Endodermal cell (in vitro differentiated cells): ENCODE results near the gene SEMA4B. TPM values are rescaled to one million over a fixed set of nuclear protein-coding genes. Genes with fewer than 3 reads are reported as not detected.
A peak's percentile ranks its signal among the peaks of the same experiment; 100 is the strongest.

Source experiments
- DNase-seq: peaks from one replicate; pipeline ENCODE4 v3.0.0-alpha.2; 2017
- H3K27ac ChIP-seq: 2 replicates; pipeline ENCODE4 v1.5.1; 2013; ENCODE audit warnings: mild to moderate bottlenecking, low read depth, low read length, moderate library complexity
- H3K27me3 ChIP-seq: 2 replicates; pipeline ENCODE4 v1.6.1; 2013; ENCODE audit warnings: mild to moderate bottlenecking, low read length, moderate library complexity; ENCODE audit not compliant: insufficient read depth, control insufficient read depth, poor library complexity, severe bottlenecking
- H3K36me3 ChIP-seq: 2 replicates; pipeline ENCODE4 v1.7.0; 2013; ENCODE audit warnings: mild to moderate bottlenecking, low read length, moderate library complexity; ENCODE audit not compliant: control insufficient read depth, insufficient read depth
- H3K4me1 ChIP-seq: one replicate; pipeline ENCODE4 v1.7.0; 2013; ENCODE audit warnings: low read length; ENCODE audit not compliant: control insufficient read depth, insufficient read depth
- H3K4me3 ChIP-seq: 2 replicates; pipeline ENCODE4 v1.5.1; 2013; ENCODE audit warnings: mild to moderate bottlenecking, low read length, moderate library complexity
- H3K9ac ChIP-seq: 2 replicates; pipeline ENCODE4 v1.6.1; 2013; ENCODE audit warnings: mild to moderate bottlenecking, low read length, moderate library complexity; ENCODE audit not compliant: poor library complexity, severe bottlenecking; ENCODE audit errors: extremely low read depth
- H3K9me3 ChIP-seq: 2 replicates; pipeline ENCODE4 v1.6.1; 2013; ENCODE audit warnings: mild to moderate bottlenecking, low read length, moderate library complexity; ENCODE audit not compliant: control insufficient read depth
- H3K27ac Mint-ChIP-seq: 2 replicates; pipeline ENCODE4 v1.8.0; 2020; ENCODE audit warnings: mixed read lengths
- H3K27me3 Mint-ChIP-seq: 2 replicates; pipeline ENCODE4 v1.8.0; 2021; ENCODE audit warnings: mild to moderate bottlenecking, mixed read lengths; ENCODE audit not compliant: insufficient read depth
- H3K36me3 Mint-ChIP-seq: 2 replicates; pipeline ENCODE4 v1.8.0; 2020; ENCODE audit warnings: low read depth, mixed read lengths
- H3K4me1 Mint-ChIP-seq: 2 replicates; pipeline ENCODE4 v1.8.0; 2020; ENCODE audit warnings: mixed read lengths
- H3K4me3 Mint-ChIP-seq: 2 replicates; pipeline ENCODE4 v1.8.0; 2020; ENCODE audit warnings: mild to moderate bottlenecking, moderate library complexity, mixed read lengths
- H3K9me3 Mint-ChIP-seq: 2 replicates; pipeline ENCODE4 v1.8.0; 2020; ENCODE audit warnings: mild to moderate bottlenecking, mixed read lengths
- WGBS, 2 experiments: methylation state at CpG; one replicate each; pipeline versions ENCODE4 v1.1.5 to v1.1.7; 2013; ENCODE audit warnings: missing lambda C conversion rate in 2 of 2, mixed read lengths in 1 of 2; ENCODE audit not compliant: insufficient coverage in 1 of 2, insufficient read length in 1 of 2; 5-methylcytosine and 5-hydroxymethylcytosine counted together
- total RNA-seq, 2 donors: library from RNA; stranded (reverse); fragmentation: NEBNext Ultra II Directional in 1 of 2; extraction: Animal tissue kit (Norgen Biotek cat#: 25700) in 1 of 2; gene quantifications; 2 replicates in 1 of 2; 3 replicates in 1 of 2; pipeline ENCODE4 v1.2.1, GENCODE V29; 2021
- TF ChIP-seq, protein P1 (sequence below): fragments of 200-600 bp; sonication (generic); conservative IDR thresholded peaks from 2 replicates; pipeline ENCODE4 v1.5.0; 2021; ENCODE audit warnings: antibody characterized with exemption, mild to moderate bottlenecking

SEMA4B gene
- total RNA-seq, 2 donors from 2014 or later = 25.1 to 33.1 TPM

DNA sequence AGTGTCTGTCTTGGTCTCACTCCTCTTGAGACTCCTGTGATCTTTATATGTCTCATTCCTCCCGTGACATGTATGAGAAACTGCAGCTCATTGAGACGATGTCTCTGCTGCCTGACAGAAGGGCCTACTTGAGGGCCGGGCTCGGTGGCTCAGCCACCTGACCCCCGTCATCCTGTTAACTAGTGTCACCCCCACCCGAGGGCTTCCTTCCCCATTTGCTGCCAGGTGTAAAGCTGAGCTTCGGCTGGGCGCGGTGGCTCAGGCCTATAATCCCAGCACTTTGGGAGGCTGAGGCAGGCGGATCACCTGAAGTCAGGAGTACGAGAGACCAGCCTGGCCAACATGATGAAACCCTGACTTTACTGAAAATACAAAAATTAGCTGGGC lies 12.7 kb downstream of the SEMA4B start:
- peaks cover 5% of the 10 kb centered on the region for H3K4me1 ChIP-seq
- H3K27me3 ChIP-seq = no peaks in the 10 kb centered on the region
- H3K4me3 ChIP-seq = no peak overlapping the region
- H3K36me3 ChIP-seq = no peaks in the 10 kb centered on the region
- Mint-ChIP-seq H3K27me3 (no peaks in the 10 kb centered on the region), H3K4me1 (no peaks in the 10 kb centered on the region), H3K27ac (peak overlapping the region; percentile 26), H3K4me3 (no peak overlapping the region), H3K9me3 (no peaks in the 10 kb centered on the region), H3K36me3 (peaks cover 5% of the 10 kb centered on the region)
- no peak overlapping the region for H3K27ac ChIP-seq
- WGBS, 2 experiments = 93% methylated on average over 9 to 11 of the region's 11 CpGs
- no peaks in the 10 kb centered on the region for H3K9me3 ChIP-seq
- TF ChIP-seq, protein P1, sequence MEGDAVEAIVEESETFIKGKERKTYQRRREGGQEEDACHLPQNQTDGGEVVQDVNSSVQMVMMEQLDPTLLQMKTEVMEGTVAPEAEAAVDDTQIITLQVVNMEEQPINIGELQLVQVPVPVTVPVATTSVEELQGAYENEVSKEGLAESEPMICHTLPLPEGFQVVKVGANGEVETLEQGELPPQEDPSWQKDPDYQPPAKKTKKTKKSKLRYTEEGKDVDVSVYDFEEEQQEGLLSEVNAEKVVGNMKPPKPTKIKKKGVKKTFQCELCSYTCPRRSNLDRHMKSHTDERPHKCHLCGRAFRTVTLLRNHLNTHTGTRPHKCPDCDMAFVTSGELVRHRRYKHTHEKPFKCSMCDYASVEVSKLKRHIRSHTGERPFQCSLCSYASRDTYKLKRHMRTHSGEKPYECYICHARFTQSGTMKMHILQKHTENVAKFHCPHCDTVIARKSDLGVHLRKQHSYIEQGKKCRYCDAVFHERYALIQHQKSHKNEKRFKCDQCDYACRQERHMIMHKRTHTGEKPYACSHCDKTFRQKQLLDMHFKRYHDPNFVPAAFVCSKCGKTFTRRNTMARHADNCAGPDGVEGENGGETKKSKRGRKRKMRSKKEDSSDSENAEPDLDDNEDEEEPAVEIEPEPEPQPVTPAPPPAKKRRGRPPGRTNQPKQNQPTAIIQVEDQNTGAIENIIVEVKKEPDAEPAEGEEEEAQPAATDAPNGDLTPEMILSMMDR = no peak
- no peak overlapping the region for H3K9ac ChIP-seq
- DNase-seq = no peak

GRCh38 chr15:90214553-90215196 lies 13.5 kb downstream of the SEMA4B start:
- Histone ChIP-seq H3K4me3 (no peak overlapping the region), H3K4me1 (peaks cover 5% of the 10 kb centered on the region), H3K27me3 (no peaks in the 10 kb centered on the region), H3K9me3 (no peaks in the 10 kb centered on the region), H3K36me3 (no peaks in the 10 kb centered on the region), H3K9ac (no peak overlapping the region), H3K27ac (no peak overlapping the region)
- Mint-ChIP-seq H3K27ac (no peak overlapping the region), H3K4me3 (no peak overlapping the region), H3K4me1 (no peaks in the 10 kb centered on the region), H3K9me3 (no peaks in the 10 kb centered on the region), H3K27me3 (no peaks in the 10 kb centered on the region), H3K36me3 (peaks cover 5% of the 10 kb centered on the region)
- DNase-seq = peak; percentile 60
- TF ChIP-seq, protein P1 = peak; percentile 67
- 95 to 100% methylated on average over 3 to 8 of the region's 8 CpGs for WGBS, 2 experiments

DNA sequence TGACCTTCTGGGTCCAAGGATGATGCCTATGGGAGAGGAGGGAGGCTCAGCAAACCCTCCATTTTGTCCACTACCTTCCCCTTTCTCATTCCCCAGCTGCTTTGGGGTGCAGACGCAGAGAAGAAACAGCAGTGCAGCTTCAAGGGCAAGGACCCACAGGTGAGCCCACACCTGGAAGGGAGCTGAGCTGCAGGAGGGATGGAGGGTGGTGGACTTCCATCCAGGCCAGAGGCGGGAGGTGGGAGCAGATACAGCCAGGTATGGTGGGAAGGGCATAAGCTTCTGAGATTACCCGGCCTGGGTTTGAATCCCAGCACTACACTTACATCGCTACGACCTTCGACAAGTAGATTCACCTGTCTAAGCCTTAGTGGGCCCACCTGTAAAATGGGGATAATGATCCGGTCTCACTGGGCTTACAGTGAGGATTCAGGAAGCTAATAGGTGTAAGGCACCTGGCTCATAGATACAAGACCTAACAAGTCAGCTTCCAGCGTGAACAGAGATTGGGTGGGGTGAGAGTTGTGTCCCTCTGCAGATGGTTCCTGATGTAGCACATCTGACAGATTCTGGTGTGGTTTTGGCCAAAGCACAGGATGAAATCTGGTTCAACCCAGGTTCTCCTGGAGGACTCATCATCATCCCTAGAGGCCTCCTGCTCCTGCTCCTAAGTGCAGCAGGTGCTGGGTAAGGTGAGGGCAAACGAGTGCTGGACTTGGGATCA lies 16.7 kb downstream of the SEMA4B start:
- Mint-ChIP-seq H3K27ac (no peak overlapping the region), H3K9me3 (no peaks in the 10 kb centered on the region), H3K4me1 (no peaks in the 10 kb centered on the region), H3K27me3 (no peaks in the 10 kb centered on the region), H3K36me3 (peaks cover 9% of the 10 kb centered on the region), H3K4me3 (no peak overlapping the region)
- Histone ChIP-seq H3K36me3 (no peaks in the 10 kb centered on the region), H3K4me1 (peaks cover 5% of the 10 kb centered on the region), H3K9me3 (no peaks in the 10 kb centered on the region), H3K27ac (no peak overlapping the region), H3K9ac (no peak overlapping the region), H3K4me3 (no peak overlapping the region), H3K27me3 (no peaks in the 10 kb centered on the region)
- TF ChIP-seq, protein P1 = no peak
- no peak for DNase-seq
- 93 to 100% methylated on average over 6 to 9 of the region's 9 CpGs for WGBS, 2 experiments
